22Rv1 (cell line): ENCODE data around the gene SRGAP1.

Source experiments
- CTCF ChIP-seq: fragments of 450-650 bp; IDR thresholded peaks from 2 replicates; pipeline ENCODE4 v1.5.1; 2017; ENCODE audit warnings: mild to moderate bottlenecking
- ZFX ChIP-seq: fragments of 450-650 bp; IDR thresholded peaks from 2 replicates; pipeline ENCODE4 v1.6.1; 2017; ENCODE audit warnings: antibody characterized with exemption, borderline replicate concordance

GRCh38 chr12:63864454-63864706 lies 19.9 kb downstream of the SRGAP1 start:
- TF ChIP-seq CTCF = no peak
- TF ChIP-seq ZFX = no peak
